ENCODE measurements around the gene TRABD2A.
"Not testable (repeated sequence)": the region's sequence is repeated elsewhere in the genome, so short reads cannot be mapped to it uniquely, and the experiment has no call there.

The TRABD2A gene

DNA sequence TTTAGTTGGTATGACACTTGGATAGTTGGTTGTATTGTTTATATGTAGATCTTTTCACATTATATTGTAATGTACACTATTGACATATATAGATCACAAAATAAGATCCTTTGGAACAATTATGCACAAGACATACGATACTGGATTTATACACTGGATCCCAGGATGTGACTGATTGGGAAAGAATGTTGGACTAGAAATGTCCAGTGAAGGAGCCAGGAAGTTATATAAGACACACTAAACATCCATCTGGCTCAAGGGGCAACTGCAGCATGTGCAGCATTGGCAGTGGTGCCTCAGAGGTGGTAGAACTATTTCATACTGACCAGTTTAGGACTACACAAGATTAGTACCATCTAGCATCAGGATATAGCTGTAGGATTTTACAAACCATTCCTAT lies 104.9 kb downstream of the TRABD2A start:
- no peak overlapping the region for H3K4me2 ChIP-seq (ENCODE audit: low read depth, low read length)
- no peaks in the 10 kb centered on the region for H3K9me2 ChIP-seq (replicated peaks; ENCODE audit: insufficient read depth, low read length)
- no peaks in the 10 kb centered on the region for H3K27me3 ChIP-seq (replicated peaks; ENCODE audit: insufficient read depth, low read length)
- H3K27ac ChIP-seq (ENCODE audit: low read length), result no peak overlapping the region
- TF ChIP-seq, protein P1, sequence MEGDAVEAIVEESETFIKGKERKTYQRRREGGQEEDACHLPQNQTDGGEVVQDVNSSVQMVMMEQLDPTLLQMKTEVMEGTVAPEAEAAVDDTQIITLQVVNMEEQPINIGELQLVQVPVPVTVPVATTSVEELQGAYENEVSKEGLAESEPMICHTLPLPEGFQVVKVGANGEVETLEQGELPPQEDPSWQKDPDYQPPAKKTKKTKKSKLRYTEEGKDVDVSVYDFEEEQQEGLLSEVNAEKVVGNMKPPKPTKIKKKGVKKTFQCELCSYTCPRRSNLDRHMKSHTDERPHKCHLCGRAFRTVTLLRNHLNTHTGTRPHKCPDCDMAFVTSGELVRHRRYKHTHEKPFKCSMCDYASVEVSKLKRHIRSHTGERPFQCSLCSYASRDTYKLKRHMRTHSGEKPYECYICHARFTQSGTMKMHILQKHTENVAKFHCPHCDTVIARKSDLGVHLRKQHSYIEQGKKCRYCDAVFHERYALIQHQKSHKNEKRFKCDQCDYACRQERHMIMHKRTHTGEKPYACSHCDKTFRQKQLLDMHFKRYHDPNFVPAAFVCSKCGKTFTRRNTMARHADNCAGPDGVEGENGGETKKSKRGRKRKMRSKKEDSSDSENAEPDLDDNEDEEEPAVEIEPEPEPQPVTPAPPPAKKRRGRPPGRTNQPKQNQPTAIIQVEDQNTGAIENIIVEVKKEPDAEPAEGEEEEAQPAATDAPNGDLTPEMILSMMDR (IDR thresholded peaks at IDR 0.05; ENCODE audit: low read length), result no peak
- TF ChIP-seq EZH2phosphoT487 (IDR thresholded peaks at IDR 0.05; ENCODE audit: low read length) (no peak), EZH2 (optimal IDR thresholded peaks at IDR 0.05; ENCODE audit: low read depth, low read length) (no peak)
- no peak overlapping the region for H2AFZ ChIP-seq (ENCODE audit: low read length)
- no peaks in the 10 kb centered on the region for H3K79me2 ChIP-seq (ENCODE audit: low read length)
- DNase-seq, result no peak
- no peaks in the 10 kb centered on the region for H3K36me3 ChIP-seq (replicated peaks; ENCODE audit: insufficient read depth, low read length)
- no peak overlapping the region for H3K9ac ChIP-seq (ENCODE audit: low read length)
- no peaks in the 10 kb centered on the region for H4K20me1 ChIP-seq (ENCODE audit: insufficient read depth, low read length)
- H3K4me1 ChIP-seq (ENCODE audit: low read length), result no peaks in the 10 kb centered on the region
- no peak overlapping the region for H3K4me3 ChIP-seq (ENCODE audit: low read length)
- H3F3A ChIP-seq (ENCODE audit: insufficient read depth, low read length), result no peaks in the 10 kb centered on the region
- no peaks in the 10 kb centered on the region for H3K9me3 ChIP-seq (replicated peaks; ENCODE audit: insufficient read depth, low read length)

DNA sequence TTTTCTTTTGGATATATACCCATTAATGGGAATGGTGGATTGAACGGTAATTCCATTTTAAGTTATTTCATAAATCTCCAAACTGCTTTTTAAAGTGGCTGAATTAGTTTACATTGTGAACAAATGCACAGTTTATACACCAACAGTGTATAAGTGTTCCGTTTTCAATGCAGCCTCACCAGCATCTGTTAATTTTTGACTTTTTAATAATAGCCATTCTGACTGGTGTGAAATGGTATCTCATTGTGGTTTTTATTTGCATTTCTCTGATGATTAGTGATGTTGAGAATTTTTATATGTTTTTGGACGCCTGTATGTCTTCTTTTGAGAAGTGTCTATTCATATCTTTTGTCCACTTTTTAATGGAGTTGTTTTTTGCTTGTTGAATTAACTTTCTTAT lies 107.3 kb downstream of the TRABD2A start:
- not testable (repeated sequence) for DNase-seq; H2AFZ ChIP-seq (ENCODE audit: low read length)

More for the DNA sequence above, 107.3 kb downstream of the TRABD2A start:
- not testable (repeated sequence) for H3K79me2 ChIP-seq (ENCODE audit: low read length); H3K9me3 ChIP-seq (replicated peaks; ENCODE audit: insufficient read depth, low read length); H3K4me3 ChIP-seq (ENCODE audit: low read length); H4K20me1 ChIP-seq (ENCODE audit: insufficient read depth, low read length); H3K36me3 ChIP-seq (replicated peaks; ENCODE audit: insufficient read depth, low read length); H3K4me2 ChIP-seq (ENCODE audit: low read depth, low read length); H3K9me2 ChIP-seq (replicated peaks; ENCODE audit: insufficient read depth, low read length); H3K9ac ChIP-seq (ENCODE audit: low read length); H3K27ac ChIP-seq (ENCODE audit: low read length); H3F3A ChIP-seq (ENCODE audit: insufficient read depth, low read length); H3K27me3 ChIP-seq (replicated peaks; ENCODE audit: insufficient read depth, low read length); H3K4me1 ChIP-seq (ENCODE audit: low read length)
